IPS-15b (cell line): Measurements from ENCODE around the gene COA6.
A peak's percentile ranks its signal among the peaks of the same experiment; 100 is the strongest.
"Not testable (repeated sequence)": the region's sequence is repeated elsewhere in the genome, so short reads cannot be mapped to it uniquely, and the experiment has no call there.

Experiments used
- H3K27me3 ChIP-seq: one replicate; pipeline ENCODE4 v1.6.1; 2013; ENCODE audit warnings: low read length; ENCODE audit not compliant: control insufficient read depth, insufficient read depth
- H3K36me3 ChIP-seq: one replicate; pipeline ENCODE4 v1.6.1; 2013; ENCODE audit warnings: low read length; ENCODE audit not compliant: control insufficient read depth, insufficient read depth
- H3K4me1 ChIP-seq: one replicate; pipeline ENCODE4 v1.6.1; 2013; ENCODE audit warnings: mild to moderate bottlenecking, low read length; ENCODE audit not compliant: control insufficient read depth, insufficient read depth
- H3K4me3 ChIP-seq: one replicate; pipeline ENCODE4 v1.5.1; 2013; ENCODE audit warnings: low read depth, low read length
- H3K9ac ChIP-seq: one replicate; pipeline ENCODE4 v1.6.1; 2013; ENCODE audit warnings: low read depth, mild to moderate bottlenecking, low read length
- H3K9me3 ChIP-seq: one replicate; pipeline ENCODE4 v1.6.1; 2013; ENCODE audit warnings: mild to moderate bottlenecking, low read length; ENCODE audit not compliant: control insufficient read depth, insufficient read depth

The COA6 gene

GRCh38 chr1:234372011-234372757 lies 1.1 kb upstream of the COA6 start:
- Histone ChIP-seq H3K4me1 (no peaks in the 10 kb centered on the region), H3K9me3 (no peaks in the 10 kb centered on the region), H3K27me3 (no peaks in the 10 kb centered on the region), H3K4me3 (peak overlapping the region; percentile 63), H3K9ac (no peak overlapping the region), H3K36me3 (no peaks in the 10 kb centered on the region)

- Histone ChIP-seq H3K4me3 (peak overlapping the region; percentile 63), H3K9me3 (no peaks in the 10 kb centered on the region), H3K9ac (peak overlapping the region; percentile 71), H3K4me1 (no peaks in the 10 kb centered on the region), H3K36me3 (no peaks in the 10 kb centered on the region), H3K27me3 (no peaks in the 10 kb centered on the region)
Observed at GRCh38 chr1:234373959-234374254, 651 bp downstream of the COA6 start.

- no peak overlapping the region for H3K9ac ChIP-seq
- H3K4me1 ChIP-seq, result no peaks in the 10 kb centered on the region
- H3K27me3 ChIP-seq, result no peaks in the 10 kb centered on the region
- no peaks in the 10 kb centered on the region for H3K9me3 ChIP-seq
- H3K4me3 ChIP-seq, result no peak overlapping the region
- no peaks in the 10 kb centered on the region for H3K36me3 ChIP-seq
Observed at GRCh38 chr1:234375672-234376071, 2.4 kb downstream of the COA6 start.

GRCh38 chr1:234379591-234380109 lies 6.4 kb downstream of the COA6 start:
- not testable (repeated sequence) for H3K9me3 ChIP-seq, H3K36me3 ChIP-seq, H3K9ac ChIP-seq, H3K27me3 ChIP-seq, H3K4me3 ChIP-seq, H3K4me1 ChIP-seq

- Histone ChIP-seq H3K36me3 (no peaks in the 10 kb centered on the region), H3K9me3 (no peaks in the 10 kb centered on the region), H3K27me3 (no peaks in the 10 kb centered on the region), H3K4me1 (no peaks in the 10 kb centered on the region), H3K4me3 (no peak overlapping the region), H3K9ac (no peak overlapping the region)
Observed at GRCh38 chr1:234381699-234382555, 8.7 kb downstream of the COA6 start.

- H3K36me3 ChIP-seq, result no peaks in the 10 kb centered on the region
Observed at GRCh38 chr1:234386122-234386521, 12.9 kb downstream of the COA6 start.

GRCh38 chr1:234388094-234388493 lies 14.8 kb downstream of the COA6 start:
- no peaks in the 10 kb centered on the region for H3K36me3 ChIP-seq
- no peak overlapping the region for H3K4me3 ChIP-seq
- H3K9me3 ChIP-seq, result no peaks in the 10 kb centered on the region
- no peaks in the 10 kb centered on the region for H3K27me3 ChIP-seq
- H3K9ac ChIP-seq, result no peak overlapping the region
- no peaks in the 10 kb centered on the region for H3K4me1 ChIP-seq

More at GRCh38 chr1:234386122-234386521, 12.9 kb downstream of the COA6 start:
- Histone ChIP-seq H3K4me3 (no peak overlapping the region), H3K9ac (no peak overlapping the region), H3K4me1 (no peaks in the 10 kb centered on the region), H3K27me3 (no peaks in the 10 kb centered on the region), H3K9me3 (no peaks in the 10 kb centered on the region)

GRCh38 chr1:234393190-234393589 lies 19.9 kb downstream of the COA6 start:
- no peak overlapping the region for H3K9ac ChIP-seq
- H3K27me3 ChIP-seq, result no peaks in the 10 kb centered on the region
- no peaks in the 10 kb centered on the region for H3K36me3 ChIP-seq
- H3K9me3 ChIP-seq, result no peaks in the 10 kb centered on the region
- no peaks in the 10 kb centered on the region for H3K4me1 ChIP-seq
- H3K4me3 ChIP-seq, result no peak overlapping the region

GRCh38 chr1:234395297-234395696 lies 22.0 kb downstream of the COA6 start:
- no peaks in the 10 kb centered on the region for H3K27me3 ChIP-seq
- H3K4me1 ChIP-seq, result no peaks in the 10 kb centered on the region
- no peak overlapping the region for H3K9ac ChIP-seq
- H3K36me3 ChIP-seq, result no peaks in the 10 kb centered on the region
- H3K4me3 ChIP-seq, result no peak overlapping the region
- H3K9me3 ChIP-seq, result no peaks in the 10 kb centered on the region

GRCh38 chr1:234396092-234396491 lies 22.8 kb downstream of the COA6 start:
- H3K9me3 ChIP-seq, result no peaks in the 10 kb centered on the region
- H3K36me3 ChIP-seq, result no peaks in the 10 kb centered on the region
- H3K27me3 ChIP-seq, result no peaks in the 10 kb centered on the region

GRCh38 chr1:234396871-234397270 lies 23.6 kb downstream of the COA6 start:
- no peaks in the 10 kb centered on the region for H3K4me1 ChIP-seq
- H3K4me3 ChIP-seq, result no peak overlapping the region
- H3K9ac ChIP-seq, result no peak overlapping the region
- H3K36me3 ChIP-seq, result no peaks in the 10 kb centered on the region
- no peaks in the 10 kb centered on the region for H3K9me3 ChIP-seq
- no peaks in the 10 kb centered on the region for H3K27me3 ChIP-seq

More at GRCh38 chr1:234396092-234396491, 22.8 kb downstream of the COA6 start:
- Histone ChIP-seq H3K4me3 (no peak overlapping the region), H3K4me1 (no peaks in the 10 kb centered on the region), H3K9ac (no peak overlapping the region)

- Histone ChIP-seq H3K36me3 (no peaks in the 10 kb centered on the region), H3K4me3 (no peak overlapping the region)
Observed at GRCh38 chr1:234397732-234398131, 24.5 kb downstream of the COA6 start.

More at GRCh38 chr1:234397732-234398131, 24.5 kb downstream of the COA6 start:
- H3K9ac ChIP-seq, result no peak overlapping the region
- H3K4me1 ChIP-seq, result no peaks in the 10 kb centered on the region
- no peaks in the 10 kb centered on the region for H3K27me3 ChIP-seq
- no peaks in the 10 kb centered on the region for H3K9me3 ChIP-seq
